Muscle layer of duodenum (tissue), 2 donors: ENCODE data around the gene STEAP2.
A peak's percentile ranks its signal among the peaks of the same experiment; 100 is the strongest.

ENCODE experiments used
- H3K27ac ChIP-seq: one replicate; pipeline ENCODE4 v1.7.0; 2013; ENCODE audit warnings: mild to moderate bottlenecking, low read length
- H3K27me3 ChIP-seq: one replicate; pipeline ENCODE4 v1.7.0; 2013; ENCODE audit warnings: low read depth, mild to moderate bottlenecking, control low read depth, low read length
- H3K36me3 ChIP-seq, 2 donors: one replicate each; pipeline ENCODE4 v1.7.0; 2013; ENCODE audit warnings: low read length in 2 of 2, control low read depth in 1 of 2, mild to moderate bottlenecking in 1 of 2; ENCODE audit not compliant: insufficient read depth in 2 of 2, control insufficient read depth in 1 of 2
- H3K4me1 ChIP-seq, 2 donors: one replicate each; pipeline ENCODE4 v1.7.0; 2013; ENCODE audit warnings: low read length in 2 of 2, mild to moderate bottlenecking in 2 of 2, control low read depth in 1 of 2, moderate library complexity in 1 of 2; ENCODE audit not compliant: insufficient read depth in 2 of 2, control insufficient read depth in 1 of 2
- H3K4me3 ChIP-seq, 2 donors: one replicate each; pipeline ENCODE4 v1.7.0; 2013; ENCODE audit warnings: low read length in 2 of 2, low read depth in 1 of 2, mild to moderate bottlenecking in 1 of 2
- H3K9me3 ChIP-seq, 2 donors: one replicate each; pipeline ENCODE4 v1.7.0; 2013; ENCODE audit warnings: low read length in 2 of 2, control low read depth in 1 of 2, mild to moderate bottlenecking in 1 of 2; ENCODE audit not compliant: control insufficient read depth in 1 of 2
- donor health status: healthy.

Gene STEAP2

DNA sequence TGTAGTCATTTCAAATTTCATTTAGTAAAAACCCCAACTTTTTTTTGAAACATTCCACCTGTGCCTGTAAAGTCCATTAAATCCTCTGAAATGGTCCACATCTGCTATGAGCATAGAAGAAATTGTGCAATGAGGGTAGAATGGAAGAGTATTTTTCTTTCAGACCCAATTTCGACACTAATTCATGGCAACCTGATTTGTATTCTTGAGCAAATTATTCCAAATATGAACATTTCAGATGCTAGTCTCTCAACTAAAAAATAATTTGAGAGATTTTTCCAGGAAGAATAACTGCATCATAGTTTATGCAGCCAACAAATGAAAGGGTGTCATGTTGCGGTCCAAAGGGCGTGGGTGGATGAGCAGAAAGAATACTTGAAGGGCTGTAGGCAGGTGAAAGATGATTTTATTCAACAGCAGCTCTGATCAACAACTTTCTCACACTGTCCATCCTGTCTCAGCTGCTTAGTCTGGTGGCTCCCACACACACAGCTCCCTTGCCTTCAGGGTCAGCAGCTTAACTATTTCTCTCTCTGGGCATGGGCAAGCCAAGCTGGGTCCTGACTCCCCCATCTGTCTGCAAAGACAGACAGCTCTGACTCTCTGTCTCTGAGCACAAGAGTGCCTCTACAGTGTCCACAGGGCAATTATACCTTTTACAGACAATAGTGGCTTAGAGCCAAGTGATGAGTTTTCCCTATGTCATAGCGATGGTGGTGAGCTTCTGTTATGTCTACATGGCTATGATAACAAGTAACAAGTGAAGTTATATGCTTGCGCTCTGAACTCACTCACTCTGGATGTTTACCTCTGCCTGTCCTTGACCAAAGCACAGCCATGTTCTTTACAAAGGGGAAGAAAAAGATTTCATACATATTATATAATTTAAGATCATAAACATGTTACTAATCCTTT lies 11.5 kb downstream of the STEAP2 start:
- no peaks in the 10 kb centered on the region for H3K9me3 ChIP-seq
- no peak overlapping the region for H3K27ac ChIP-seq
- H3K4me3 ChIP-seq: no peak overlapping the region
- no peaks in the 10 kb centered on the region for H3K4me1 ChIP-seq
- no peaks in the 10 kb centered on the region for H3K27me3 ChIP-seq
- H3K36me3 ChIP-seq: peaks cover 4 to 5% of the 10 kb centered on the region in 2 donors

DNA sequence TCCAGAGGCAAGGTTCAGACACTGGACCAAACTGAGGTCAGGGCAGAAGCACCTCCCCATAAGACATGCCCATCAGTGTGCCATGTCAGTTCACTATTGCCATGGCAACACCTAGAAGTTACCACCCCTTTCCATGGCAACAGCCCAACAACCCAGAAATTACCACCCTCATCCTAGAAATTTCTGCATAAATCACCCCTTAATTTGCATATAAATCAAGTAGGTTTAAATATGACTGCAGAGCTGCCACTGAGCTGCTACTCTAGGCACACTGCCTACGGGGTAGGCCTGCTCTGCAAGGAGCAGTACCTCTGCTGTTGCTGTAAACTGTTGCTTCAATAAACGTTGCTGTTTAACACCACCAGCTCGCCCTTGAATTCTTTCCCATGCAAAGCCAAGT lies 12.7 kb downstream of the STEAP2 start:
- H3K27me3 ChIP-seq: no peaks in the 10 kb centered on the region
- H3K9me3 ChIP-seq: no peaks in the 10 kb centered on the region
- H3K27ac ChIP-seq: no peak overlapping the region
- H3K4me1 ChIP-seq: no peaks in the 10 kb centered on the region
- H3K4me3 ChIP-seq: no peak overlapping the region
- peaks cover 4 to 5% of the 10 kb centered on the region in 2 donors for H3K36me3 ChIP-seq

DNA sequence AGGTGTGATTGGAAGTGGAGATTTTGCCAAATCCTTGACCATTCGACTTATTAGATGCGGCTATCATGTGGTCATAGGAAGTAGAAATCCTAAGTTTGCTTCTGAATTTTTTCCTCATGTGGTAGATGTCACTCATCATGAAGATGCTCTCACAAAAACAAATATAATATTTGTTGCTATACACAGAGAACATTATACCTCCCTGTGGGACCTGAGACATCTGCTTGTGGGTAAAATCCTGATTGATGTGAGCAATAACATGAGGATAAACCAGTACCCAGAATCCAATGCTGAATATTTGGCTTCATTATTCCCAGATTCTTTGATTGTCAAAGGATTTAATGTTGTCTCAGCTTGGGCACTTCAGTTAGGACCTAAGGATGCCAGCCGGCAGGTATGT lies 13.6 kb downstream of the STEAP2 start:
- no peaks in the 10 kb centered on the region for H3K4me1 ChIP-seq
- H3K36me3 ChIP-seq: peaks cover 4 to 5% of the 10 kb centered on the region in 2 donors
- no peaks in the 10 kb centered on the region for H3K27me3 ChIP-seq
- H3K27ac ChIP-seq: no peak overlapping the region
- no peak overlapping the region for H3K4me3 ChIP-seq
- no peaks in the 10 kb centered on the region for H3K9me3 ChIP-seq

DNA sequence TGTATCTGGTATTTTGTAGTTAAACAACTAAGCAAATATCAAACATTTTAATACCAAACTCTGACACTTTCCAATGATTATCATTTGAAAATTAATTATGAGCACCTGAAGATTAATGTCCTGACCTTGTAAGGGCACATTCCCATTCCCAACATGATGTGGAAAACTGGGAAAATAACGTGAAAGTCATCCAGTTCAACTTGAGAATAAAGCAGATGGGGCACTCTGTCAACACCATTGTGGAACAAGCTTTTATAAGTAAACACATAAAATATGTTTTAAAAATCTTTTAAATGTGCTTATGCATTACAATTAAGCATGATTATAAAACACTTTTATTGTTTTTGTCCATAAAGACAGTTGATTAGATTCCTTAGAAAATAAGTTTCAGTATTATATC lies 14.1 kb downstream of the STEAP2 start:
- Histone ChIP-seq H3K27me3 (no peaks in the 10 kb centered on the region), H3K9me3 (no peaks in the 10 kb centered on the region), H3K4me1 (no peaks in the 10 kb centered on the region), H3K4me3 (no peak overlapping the region), H3K27ac (no peak overlapping the region), H3K36me3 (peaks cover 4 to 5% of the 10 kb centered on the region in 2 donors)

DNA sequence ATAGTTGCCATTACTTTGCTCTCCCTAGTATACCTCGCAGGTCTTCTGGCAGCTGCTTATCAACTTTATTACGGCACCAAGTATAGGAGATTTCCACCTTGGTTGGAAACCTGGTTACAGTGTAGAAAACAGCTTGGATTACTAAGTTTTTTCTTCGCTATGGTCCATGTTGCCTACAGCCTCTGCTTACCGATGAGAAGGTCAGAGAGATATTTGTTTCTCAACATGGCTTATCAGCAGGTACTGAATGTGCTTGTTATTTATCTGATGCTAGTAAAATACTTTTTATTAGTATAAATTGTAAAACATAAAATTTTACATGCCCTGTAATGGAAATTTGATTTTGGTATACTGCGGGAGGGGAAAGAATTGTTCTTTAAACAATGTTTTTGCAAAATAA lies 15.7 kb downstream of the STEAP2 start:
- H3K4me1 ChIP-seq: no peaks in the 10 kb centered on the region
- no peaks in the 10 kb centered on the region for H3K9me3 ChIP-seq
- no peaks in the 10 kb centered on the region for H3K27me3 ChIP-seq
- H3K27ac ChIP-seq: no peak overlapping the region
- peaks cover 4 to 5% of the 10 kb centered on the region in 2 donors for H3K36me3 ChIP-seq
- H3K4me3 ChIP-seq: no peak overlapping the region

DNA sequence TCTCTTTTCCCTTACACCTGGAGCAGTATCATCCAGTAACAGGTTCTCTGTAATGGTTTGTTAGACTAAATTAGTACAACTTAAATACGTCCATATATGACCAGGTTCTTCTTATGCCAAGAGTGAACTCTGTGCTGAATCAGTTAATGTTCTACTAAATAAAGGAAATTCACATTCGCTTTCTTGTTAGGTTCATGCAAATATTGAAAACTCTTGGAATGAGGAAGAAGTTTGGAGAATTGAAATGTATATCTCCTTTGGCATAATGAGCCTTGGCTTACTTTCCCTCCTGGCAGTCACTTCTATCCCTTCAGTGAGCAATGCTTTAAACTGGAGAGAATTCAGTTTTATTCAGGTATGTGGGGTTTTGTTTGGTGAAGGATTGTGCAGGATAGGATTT lies 18.1 kb downstream of the STEAP2 start:
- Histone ChIP-seq H3K4me3 (peak overlapping the region in 1 of 2 donors; percentile 28), H3K27me3 (no peaks in the 10 kb centered on the region), H3K27ac (peak overlapping the region; percentile 69), H3K36me3 (peaks cover 4 to 5% of the 10 kb centered on the region in 2 donors), H3K4me1 (no peaks in the 10 kb centered on the region), H3K9me3 (no peaks in the 10 kb centered on the region)

DNA sequence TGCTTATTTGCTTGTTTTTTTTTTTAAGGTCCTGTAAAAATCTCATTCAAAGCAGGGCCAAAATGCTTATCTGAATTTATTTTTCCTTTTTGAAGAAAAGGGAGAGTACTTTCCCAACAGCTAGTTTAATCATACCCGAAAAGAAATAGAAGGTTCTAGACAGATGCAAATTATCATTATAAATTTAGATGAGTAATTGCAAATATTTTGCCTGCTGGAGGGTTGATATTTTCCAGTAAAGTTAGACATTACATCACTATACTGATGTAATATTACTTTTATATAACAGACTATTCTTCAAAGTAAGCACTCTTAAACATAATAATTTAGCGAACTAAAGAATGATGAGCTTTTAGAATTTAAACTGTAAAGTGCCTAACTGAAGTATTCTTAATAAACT lies 19.3 kb downstream of the STEAP2 start:
- peaks cover 4 to 5% of the 10 kb centered on the region in 2 donors for H3K36me3 ChIP-seq
- H3K9me3 ChIP-seq: no peaks in the 10 kb centered on the region
- H3K27ac ChIP-seq: peak overlapping the region; percentile 69
- H3K4me3 ChIP-seq: peak overlapping the region in 1 of 2 donors; percentile 28
- no peaks in the 10 kb centered on the region for H3K27me3 ChIP-seq
- H3K4me1 ChIP-seq: no peaks in the 10 kb centered on the region

DNA sequence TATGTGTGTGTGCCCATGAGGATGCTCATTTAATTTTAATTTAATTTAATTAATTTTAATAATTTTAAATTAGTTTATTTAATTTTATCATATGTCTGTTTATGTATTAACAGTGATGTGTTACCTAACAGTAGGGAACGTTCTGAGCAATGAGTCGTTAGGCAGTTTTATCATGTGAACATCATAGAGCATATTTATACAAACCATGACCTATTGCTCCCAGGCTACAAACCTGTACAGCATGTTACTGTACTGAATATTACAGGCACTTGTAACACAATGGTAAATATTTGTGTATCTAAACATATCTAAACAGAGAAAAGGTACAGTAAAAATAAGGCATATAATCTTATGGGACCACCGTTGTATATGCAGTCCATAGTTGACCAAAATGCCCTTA lies 19.8 kb downstream of the STEAP2 start:
- no peaks in the 10 kb centered on the region for H3K9me3 ChIP-seq
- no peak overlapping the region for H3K27ac ChIP-seq
- H3K27me3 ChIP-seq: no peaks in the 10 kb centered on the region
- H3K36me3 ChIP-seq: peaks cover 4 to 5% of the 10 kb centered on the region in 2 donors
- H3K4me1 ChIP-seq: no peaks in the 10 kb centered on the region
- peak overlapping the region in 1 of 2 donors; percentile 5 for H3K4me3 ChIP-seq

DNA sequence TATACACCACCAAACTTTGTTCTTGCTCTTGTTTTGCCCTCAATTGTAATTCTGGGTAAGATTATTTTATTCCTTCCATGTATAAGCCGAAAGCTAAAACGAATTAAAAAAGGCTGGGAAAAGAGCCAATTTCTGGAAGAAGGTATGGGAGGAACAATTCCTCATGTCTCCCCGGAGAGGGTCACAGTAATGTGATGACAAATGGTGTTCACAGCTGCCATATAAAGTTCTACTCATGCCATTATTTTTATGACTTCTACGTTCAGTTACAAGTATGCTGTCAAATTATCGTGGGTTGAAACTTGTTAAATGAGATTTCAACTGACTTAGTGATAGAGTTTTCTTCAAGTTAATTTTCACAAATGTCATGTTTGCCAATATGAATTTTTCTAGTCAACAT lies 20.9 kb downstream of the STEAP2 start:
- Histone ChIP-seq H3K4me1 (no peaks in the 10 kb centered on the region), H3K27me3 (no peaks in the 10 kb centered on the region), H3K9me3 (no peaks in the 10 kb centered on the region), H3K36me3 (no peaks in the 10 kb centered on the region), H3K27ac (no peak overlapping the region), H3K4me3 (no peak overlapping the region)

DNA sequence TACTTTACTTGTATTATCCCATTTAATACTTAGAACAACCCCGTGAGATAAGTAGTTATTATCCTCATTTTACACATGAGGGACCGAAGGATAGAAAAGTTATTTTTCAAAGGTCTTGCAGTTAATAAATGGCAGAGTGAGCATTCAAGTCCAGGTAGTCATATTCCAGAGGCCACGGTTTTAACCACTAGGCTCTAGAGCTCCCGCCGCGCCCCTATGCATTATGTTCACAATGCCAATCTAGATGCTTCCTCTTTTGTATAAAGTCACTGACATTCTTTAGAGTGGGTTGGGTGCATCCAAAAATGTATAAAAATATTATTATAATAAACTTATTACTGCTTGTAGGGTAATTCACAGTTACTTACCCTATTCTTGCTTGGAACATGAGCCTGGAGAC lies 22.0 kb downstream of the STEAP2 start:
- peaks cover 0 to 4% of the 10 kb centered on the region in 2 donors for H3K36me3 ChIP-seq
- no peaks in the 10 kb centered on the region for H3K9me3 ChIP-seq
- H3K27ac ChIP-seq: no peak overlapping the region
- no peaks in the 10 kb centered on the region for H3K27me3 ChIP-seq
- no peak overlapping the region for H3K4me3 ChIP-seq
- no peaks in the 10 kb centered on the region for H3K4me1 ChIP-seq

DNA sequence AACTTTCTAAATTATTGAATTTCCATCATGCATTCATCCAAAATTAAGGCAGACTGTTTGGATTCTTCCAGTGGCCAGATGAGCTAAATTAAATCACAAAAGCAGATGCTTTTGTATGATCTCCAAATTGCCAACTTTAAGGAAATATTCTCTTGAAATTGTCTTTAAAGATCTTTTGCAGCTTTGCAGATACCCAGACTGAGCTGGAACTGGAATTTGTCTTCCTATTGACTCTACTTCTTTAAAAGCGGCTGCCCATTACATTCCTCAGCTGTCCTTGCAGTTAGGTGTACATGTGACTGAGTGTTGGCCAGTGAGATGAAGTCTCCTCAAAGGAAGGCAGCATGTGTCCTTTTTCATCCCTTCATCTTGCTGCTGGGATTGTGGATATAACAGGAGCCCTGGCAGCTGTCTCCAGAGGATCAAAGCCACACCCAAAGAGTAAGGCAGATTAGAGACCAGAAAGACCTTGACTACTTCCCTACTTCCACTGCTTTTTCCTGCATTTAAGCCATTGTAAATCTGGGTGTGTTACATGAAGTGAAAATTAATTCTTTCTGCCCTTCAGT lies 25.3 kb downstream of the STEAP2 start:
- Histone ChIP-seq H3K9me3 (no peaks in the 10 kb centered on the region), H3K27ac (no peak overlapping the region), H3K4me3 (no peak overlapping the region), H3K4me1 (no peaks in the 10 kb centered on the region), H3K36me3 (peaks cover 0 to 4% of the 10 kb centered on the region in 2 donors), H3K27me3 (no peaks in the 10 kb centered on the region)
